ENCODE measurements around the gene ATP8A2.

- TF ChIP-seq CTCF (conservative IDR thresholded peaks at IDR 0.05; ENCODE audit: low read length) (no peak), EZH2phosphoT487 (IDR thresholded peaks at IDR 0.05; ENCODE audit: borderline replicate concordance, low read depth, low read length) (no peak)
These were observed 306.6 kb downstream of the ATP8A2 start for GRCh38 chr13:25678398-25678797.

Data from OCI-LY7 (cell line).